Transverse colon (tissue), 4 donors: ENCODE data around the gene P2RY6. TPM values are rescaled to one million over a fixed set of nuclear protein-coding genes. Genes with fewer than 3 reads are reported as not detected.

Experiments used
- DNase-seq: peaks from one replicate; pipeline ENCODE4 v3.0.0-alpha.2; 2019
- H3K27ac ChIP-seq, 4 donors: fragments of 200-600 bp; sonication (generic); 2 replicates each; pipeline ENCODE4 v1.5.1; 2016 to 2018; ENCODE audit warnings: inconsistent platforms in 4 of 4
- H3K27me3 ChIP-seq: fragments of 200-600 bp; sonication (generic); 2 replicates; pipeline ENCODE4 v1.5.1; 2017; ENCODE audit warnings: inconsistent platforms
- H3K36me3 ChIP-seq, 4 donors: fragments of 200-600 bp; sonication (generic); 2 replicates each; pipeline ENCODE4 v1.5.1; 2017 to 2019; ENCODE audit warnings: inconsistent platforms in 4 of 4
- H3K4me1 ChIP-seq, 4 donors: fragments of 200-600 bp; sonication (generic); 2 replicates each; pipeline ENCODE4 v1.5.1; 2017 to 2020; ENCODE audit warnings: inconsistent platforms in 4 of 4
- H3K4me3 ChIP-seq, 4 donors: fragments of 200-600 bp; sonication (generic); 1 replicate in 1 of 4; 2 replicates in 3 of 4; pipeline versions ENCODE4 v1.5.1 to v1.6.1; 2017 to 2019; ENCODE audit warnings: inconsistent platforms in 4 of 4
- H3K9me3 ChIP-seq, 2 donors: fragments of 200-600 bp; sonication (generic); 2 replicates each; pipeline ENCODE4 v1.5.1; 2017 to 2019; ENCODE audit warnings: inconsistent platforms in 2 of 2
- EP300 ChIP-seq: sonication (generic); formaldehyde crosslinking; IDR thresholded peaks from one replicate; pipeline ENCODE4 v1.6.1; 2017; ENCODE audit warnings: antibody characterized with exemption, low read depth
- POLR2A ChIP-seq: fragments of 450-650 bp; IDR thresholded peaks from one replicate; pipeline ENCODE4 v1.6.1; 2016; ENCODE audit warnings: antibody characterized with exemption, mild to moderate bottlenecking, moderate library complexity
- POLR2AphosphoS5 ChIP-seq, 3 donors: sonication (generic); formaldehyde crosslinking; IDR thresholded peaks; one replicate each; pipeline ENCODE4 v1.6.1; 2016; ENCODE audit warnings: antibody characterized with exemption in 3 of 3
- WGBS, 2 donors: methylation state at CpG; one replicate each; pipeline ENCODE4 v1.1.5; 2018; ENCODE audit warnings: low coverage in 1 of 2; 5-methylcytosine and 5-hydroxymethylcytosine counted together
- in situ Hi-C, 4 donors: fragments of 200-750 bp; cut with MboI; loops; one replicate each; pipeline versions ENCODE4 v1.15.0 to v1.15.1; 2017; ENCODE audit warnings: low sequenced_read_pairs in 3 of 4, low pct_ligation_motif_present in 1 of 4, low pct_unique_long_range_greater_than_20kb in 1 of 4
- intact Hi-C: fragments of 100-400 bp; cut with DNase I; formaldehyde crosslinking; loops from one replicate; pipeline ENCODE4 v1.15.1; 2023; ENCODE audit warnings: low total_unique reads
- total RNA-seq, 4 donors: library from RNA; depleted of rRNA; stranded (reverse); fragments of >200 nt; gene quantifications; one replicate each; pipeline ENCODE4 v1.1.0, GENCODE V29; 2016
- TF ChIP-seq, protein P1 (sequence below), 5 experiments: fragments of 200-600 bp in 3 of 5; fragments of 450-650 bp in 2 of 5; sonication (generic) in 3 of 5; IDR thresholded peaks; 1 replicate in 2 of 5; 2 replicates in 3 of 5; pipeline ENCODE4 v1.5.1; 2016 to 2017; ENCODE audit warnings: antibody characterized with exemption in 5 of 5, inconsistent platforms in 3 of 5, mild to moderate bottlenecking in 2 of 5, moderate library complexity in 1 of 5

P2RY6 gene
- total RNA-seq, 4 donors from 2014 or later, result 1.1 to 1.6 (median 1.4) TPM; not detected in 1

DNA sequence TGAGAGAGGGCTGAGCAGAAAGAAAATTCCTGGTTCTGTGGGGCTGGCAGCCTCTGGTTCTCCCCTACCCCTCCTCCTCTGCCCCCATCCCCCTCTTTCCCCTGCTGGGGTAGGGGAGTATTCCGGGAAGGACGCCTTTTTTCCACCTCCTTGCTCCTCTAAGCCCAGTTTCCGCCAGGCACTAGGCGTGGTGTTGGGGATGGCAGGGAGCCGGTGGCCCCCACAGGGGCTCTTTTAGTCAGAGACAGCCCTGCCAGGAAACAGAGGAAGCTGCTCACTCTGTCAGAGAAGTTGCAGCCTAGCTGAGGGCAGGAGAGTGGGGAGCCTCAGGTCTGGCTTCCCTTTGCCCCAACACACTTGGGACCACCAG lies 20.4 kb downstream of the P2RY6 start:
- Histone ChIP-seq H3K27ac (no peak overlapping the region), H3K9me3 (no peaks in the 10 kb centered on the region), H3K4me3 (no peak overlapping the region), H3K36me3 (no peaks in the 10 kb centered on the region), H3K4me1 (peaks cover 3 to 13% (median 10%) of the 10 kb centered on the region in 4 donors), H3K27me3 (no peaks in the 10 kb centered on the region)
- 59% methylated on average over 5 of the region's 5 CpGs; no CpG with 5 or more reads in 1 of the 2 donors for WGBS, 2 donors
- TF ChIP-seq POLR2AphosphoS5 (IDR thresholded peaks at IDR 0.05) (no peak), EP300 (no peak), POLR2A (no peak)
- TF ChIP-seq, protein P1, sequence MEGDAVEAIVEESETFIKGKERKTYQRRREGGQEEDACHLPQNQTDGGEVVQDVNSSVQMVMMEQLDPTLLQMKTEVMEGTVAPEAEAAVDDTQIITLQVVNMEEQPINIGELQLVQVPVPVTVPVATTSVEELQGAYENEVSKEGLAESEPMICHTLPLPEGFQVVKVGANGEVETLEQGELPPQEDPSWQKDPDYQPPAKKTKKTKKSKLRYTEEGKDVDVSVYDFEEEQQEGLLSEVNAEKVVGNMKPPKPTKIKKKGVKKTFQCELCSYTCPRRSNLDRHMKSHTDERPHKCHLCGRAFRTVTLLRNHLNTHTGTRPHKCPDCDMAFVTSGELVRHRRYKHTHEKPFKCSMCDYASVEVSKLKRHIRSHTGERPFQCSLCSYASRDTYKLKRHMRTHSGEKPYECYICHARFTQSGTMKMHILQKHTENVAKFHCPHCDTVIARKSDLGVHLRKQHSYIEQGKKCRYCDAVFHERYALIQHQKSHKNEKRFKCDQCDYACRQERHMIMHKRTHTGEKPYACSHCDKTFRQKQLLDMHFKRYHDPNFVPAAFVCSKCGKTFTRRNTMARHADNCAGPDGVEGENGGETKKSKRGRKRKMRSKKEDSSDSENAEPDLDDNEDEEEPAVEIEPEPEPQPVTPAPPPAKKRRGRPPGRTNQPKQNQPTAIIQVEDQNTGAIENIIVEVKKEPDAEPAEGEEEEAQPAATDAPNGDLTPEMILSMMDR (IDR thresholded peaks at IDR 0.05), result no peak
- in situ Hi-C loops, result no loop called here
- DNase-seq, result no peak
- intact Hi-C loops, result no loop called here

DNA sequence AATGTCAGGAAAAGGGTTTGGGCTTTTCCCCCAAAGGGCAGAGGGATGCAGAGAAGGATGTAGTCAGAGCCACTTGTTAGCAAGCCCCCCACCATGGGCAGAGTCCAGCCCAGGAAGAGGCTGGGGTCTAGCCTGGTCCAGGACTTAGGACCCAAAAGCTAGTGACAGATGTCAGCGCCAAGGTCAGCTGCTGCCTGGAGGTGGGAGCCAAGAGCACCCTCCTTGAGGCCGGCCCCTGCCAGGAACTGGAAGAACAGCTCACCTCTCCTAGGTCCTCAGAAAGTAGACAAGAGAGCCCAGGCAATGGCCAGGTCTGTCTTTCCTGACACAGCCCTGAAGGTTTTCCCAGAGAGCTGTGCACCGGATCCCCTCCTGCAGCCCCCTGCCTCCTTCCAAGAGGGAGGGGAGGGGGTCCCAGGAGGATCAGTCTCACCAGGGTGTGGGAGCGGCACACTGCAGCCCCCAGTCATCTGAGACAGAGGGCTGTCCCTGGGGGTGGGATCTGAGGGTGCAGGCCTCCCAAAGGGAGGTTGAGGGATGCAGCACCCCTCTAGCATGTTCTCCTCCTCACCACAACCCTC lies 21.3 kb downstream of the P2RY6 start:
- Histone ChIP-seq H3K27me3 (no peaks in the 10 kb centered on the region), H3K36me3 (no peaks in the 10 kb centered on the region), H3K4me1 (peaks cover 3 to 13% (median 10%) of the 10 kb centered on the region in 4 donors), H3K4me3 (no peak overlapping the region), H3K9me3 (no peaks in the 10 kb centered on the region), H3K27ac (no peak overlapping the region)
- DNase-seq, result no peak
- intact Hi-C loops, result no loop called here
- in situ Hi-C loops, result no loop called here
- WGBS, 2 donors, result 89% methylated on average over 4 of the region's 4 CpGs; no CpG with 5 or more reads in 1 of the 2 donors
- no peak for TF ChIP-seq POLR2A
- no peak for TF ChIP-seq EP300
- no peak for TF ChIP-seq POLR2AphosphoS5 (IDR thresholded peaks at IDR 0.05)
- TF ChIP-seq, protein P1 (IDR thresholded peaks at IDR 0.05), result no peak

DNA sequence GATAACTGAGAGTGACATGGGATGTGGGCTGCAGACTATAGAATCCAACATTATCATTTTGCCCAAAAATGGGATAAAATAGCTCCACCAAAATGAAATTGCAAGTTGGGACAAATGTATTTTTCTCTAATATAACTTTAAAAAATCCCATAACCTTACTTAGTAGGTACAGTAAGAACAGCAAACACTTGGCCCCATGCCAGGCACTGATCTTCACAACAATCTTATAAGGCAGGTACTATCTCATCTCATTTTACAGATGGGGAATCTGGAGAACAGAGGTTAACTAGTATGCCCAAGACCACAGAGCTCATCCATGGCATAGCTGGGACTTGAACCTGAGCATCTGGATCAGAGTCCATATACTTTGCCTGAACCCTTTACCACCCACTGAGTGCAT lies 22.5 kb downstream of the P2RY6 start:
- in situ Hi-C loops (no loop called here), intact Hi-C loops (no loop called here)
- H3K27ac ChIP-seq, result no peak overlapping the region
- H3K9me3 ChIP-seq, result no peaks in the 10 kb centered on the region
- no peak for DNase-seq
- H3K4me3 ChIP-seq, result no peak overlapping the region
- TF ChIP-seq, protein P1 (IDR thresholded peaks at IDR 0.05), result no peak
- TF ChIP-seq EP300 (no peak), POLR2A (no peak), POLR2AphosphoS5 (IDR thresholded peaks at IDR 0.05) (no peak)
- H3K27me3 ChIP-seq, result no peaks in the 10 kb centered on the region
- H3K36me3 ChIP-seq, result no peaks in the 10 kb centered on the region
- H3K4me1 ChIP-seq, result peaks cover 0 to 4% (median 3%) of the 10 kb centered on the region in 4 donors

DNA sequence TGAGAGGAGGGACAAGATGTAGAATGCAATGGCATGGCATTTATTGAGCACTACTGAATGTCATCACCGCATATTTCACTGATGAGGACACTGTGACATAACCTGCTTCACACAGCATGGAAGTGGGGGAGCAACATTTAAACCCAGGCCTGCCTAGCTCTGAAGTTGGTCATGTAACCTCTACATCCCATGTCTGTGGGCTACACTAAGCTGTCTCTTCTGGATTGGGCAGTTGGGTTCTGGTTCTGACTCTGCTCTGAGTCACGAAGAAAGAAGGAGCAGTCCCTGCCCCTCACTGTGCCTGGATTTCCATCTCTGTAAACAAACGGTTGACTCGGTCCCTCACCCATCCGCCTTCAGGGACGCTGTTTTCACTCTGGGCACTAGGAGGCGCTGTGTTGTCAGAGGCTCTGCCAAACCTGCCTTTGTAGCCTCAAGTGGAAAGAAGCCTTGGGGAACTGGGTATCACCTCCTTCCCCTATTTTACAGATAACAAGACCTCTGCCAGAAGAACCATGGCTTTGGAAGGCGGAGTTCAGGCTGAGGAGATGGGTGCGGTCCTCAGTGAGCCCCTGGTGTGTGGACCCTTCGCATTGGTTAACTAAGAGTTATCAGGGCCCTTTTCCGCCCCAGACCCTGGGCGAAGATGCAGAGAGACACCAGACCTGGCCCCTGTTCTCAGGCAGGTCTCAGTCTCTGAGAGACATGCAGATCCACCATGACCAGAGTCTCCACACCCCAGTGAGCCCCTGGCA lies 23.3 kb downstream of the P2RY6 start:
- WGBS, 2 donors, result 35 to 60% methylated on average over 1 to 12 of the region's 12 CpGs
- Histone ChIP-seq H3K36me3 (no peaks in the 10 kb centered on the region), H3K27ac (no peak overlapping the region), H3K4me1 (no peaks in the 10 kb centered on the region), H3K27me3 (no peaks in the 10 kb centered on the region), H3K9me3 (no peaks in the 10 kb centered on the region), H3K4me3 (no peak overlapping the region)
- in situ Hi-C loops, result no loop called here
- DNase-seq, result peak; percentile 76
- TF ChIP-seq, protein P1 (IDR thresholded peaks at IDR 0.05), result peak; percentile 73 to 87 (median 79)
- TF ChIP-seq POLR2AphosphoS5 (IDR thresholded peaks at IDR 0.05), result no peak
- intact Hi-C loops, result no loop called here
